Pulmonary artery endothelial cell (primary cell): ENCODE results near the gene ADCK2. TPM values are rescaled to one million over a fixed set of nuclear protein-coding genes. Genes with fewer than 3 reads are reported as not detected.
"Not testable (repeated sequence)": the region's sequence is repeated elsewhere in the genome, so short reads cannot be mapped to it uniquely, and the experiment has no call there.

Experiments used
- DNase-seq: peaks from one replicate; pipeline ENCODE4 v3.0.0-alpha.2; 2011; ENCODE audit warnings: low read depth, low spot score
- total RNA-seq: library from RNA; depleted of rRNA; stranded (reverse); fragments of >200 nt; gene quantifications from 2 replicates; pipeline ENCODE4 v1.2.3, GENCODE V29; 2014

Gene ADCK2
- total RNA-seq, 1 donor from 2014 or later = 21.2 TPM

- DNase-seq = no peak
Observed at GRCh38 chr7:140734096-140734495, 61.4 kb downstream of the ADCK2 start.

GRCh38 chr7:140734729-140735128, 62.0 kb downstream of the ADCK2 start:
- DNase-seq = no peak

GRCh38 chr7:140738280-140738679, 65.5 kb downstream of the ADCK2 start:
- no peak for DNase-seq

- not testable (repeated sequence) for DNase-seq
Observed at GRCh38 chr7:140743255-140743654, 70.5 kb downstream of the ADCK2 start.

GRCh38 chr7:140744005-140744404, 71.3 kb downstream of the ADCK2 start:
- no peak for DNase-seq

Other genes starting within 250 kb of the ADCK2 start
- gene MKRN1, start 193.4 kb upstream of the ADCK2 start, total RNA-seq = 48.4 and 49.5 TPM in 2 replicates
- 0.04 and 0.07 TPM in 2 replicates for gene DENND2A, start 32.1 kb upstream of the ADCK2 start, total RNA-seq
- gene NDUFB2, start 23.8 kb downstream of the ADCK2 start, total RNA-seq = 93.9 and 113 TPM in 2 replicates